ENCODE measurements around the gene PPM1E. TPM values are rescaled to one million over a fixed set of nuclear protein-coding genes. Genes with fewer than 3 reads are reported as not detected.
"Not testable (repeated sequence)": the region's sequence is repeated elsewhere in the genome, so short reads cannot be mapped to it uniquely, and the experiment has no call there.

PPM1E gene
- total and polyA plus RNA-seq, 2 of the 8 experiments (the other 6 are each of a cell fraction or from before 2014, with no cell fraction given), result 5.0 to 10.4 TPM

DNA sequence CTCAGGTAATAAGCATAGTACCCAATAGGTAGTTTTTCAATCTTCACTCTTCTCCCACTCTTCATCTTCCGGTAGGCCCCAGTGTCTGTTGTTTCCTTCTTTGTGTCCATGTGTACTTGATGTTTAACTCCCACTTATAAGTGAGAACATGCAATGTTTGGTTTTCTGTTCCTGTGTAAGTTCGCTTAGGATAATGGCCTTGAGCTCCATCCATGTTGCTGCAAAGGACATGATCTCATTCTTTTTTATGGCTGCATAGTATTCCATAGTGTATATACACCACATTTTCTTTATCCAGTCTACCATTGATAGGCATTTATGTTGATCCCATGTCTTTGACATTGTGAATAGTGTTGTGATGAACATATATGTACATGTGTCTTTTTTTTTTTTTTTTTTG, 38.9 kb downstream of the PPM1E start:
- H3K14ac ChIP-seq (ENCODE audit: insufficient read length); H3K23ac ChIP-seq (ENCODE audit: insufficient read length); H3K4ac ChIP-seq (replicated peaks; ENCODE audit: insufficient read length, low read depth, low read length); H3K4me1 ChIP-seq (replicated peaks in 1 of 4; ENCODE audit: control insufficient read depth in 3 of 4, insufficient read depth in 4 of 4, low read length in 3 of 4); H2BK20ac ChIP-seq (ENCODE audit: low read length); H3K56ac ChIP-seq (replicated peaks; ENCODE audit: insufficient read length, low read depth, low read length); DNase-seq (ENCODE audit: low read depth in 1 of 2, low spot score in 2 of 2); H3K4me3 ChIP-seq (ENCODE audit: extremely low read depth in 1 of 4, insufficient read depth in 2 of 4, low read depth in 3 of 4, low read length in 4 of 4); H3K4me2 ChIP-seq (ENCODE audit: insufficient read depth in 1 of 2, low read depth in 2 of 2, low read length in 2 of 2); H2AFZ ChIP-seq (ENCODE audit: low read length); H3K18ac ChIP-seq (ENCODE audit: extremely low read depth, low read length); H4K8ac ChIP-seq (ENCODE audit: extremely low read depth, insufficient read depth, low read length); H3K27ac ChIP-seq (ENCODE audit: low read depth, low read length); H2BK5ac ChIP-seq (ENCODE audit: low read depth, low read length); H3K36me3 ChIP-seq (ENCODE audit: control insufficient read depth in 2 of 4, insufficient read depth in 4 of 4, low read length in 3 of 4); H2BK15ac ChIP-seq (ENCODE audit: low read length); H3K79me2 ChIP-seq (ENCODE audit: control insufficient read depth in 1 of 2, insufficient read depth in 2 of 2, low read length in 2 of 2); H2BK12ac ChIP-seq (ENCODE audit: low read depth, low read length); H3K9me3 ChIP-seq (ENCODE audit: insufficient read depth in 2 of 2, low read depth in 1 of 2, low read length in 1 of 2); H4K20me1 ChIP-seq (replicated peaks in 1 of 2; ENCODE audit: control insufficient read depth in 1 of 2, insufficient read depth in 2 of 2, low read length in 2 of 2); POLR2A ChIA-PET (ENCODE audit: partially characterized antibody); FAIRE-seq; H4K5ac ChIP-seq (ENCODE audit: insufficient read length, low read depth, low read length); H3K79me1 ChIP-seq (ENCODE audit: low read depth, low read length); H3K9ac ChIP-seq (replicated peaks in 1 of 4; ENCODE audit: extremely low read depth in 1 of 4, low read depth in 3 of 4, low read length in 3 of 4); H3K23me2 ChIP-seq (ENCODE audit: low read depth, low read length); H2BK120ac ChIP-seq (replicated peaks; ENCODE audit: low read depth, low read length); H2AK5ac ChIP-seq (ENCODE audit: low read depth, low read length); H3K27me3 ChIP-seq (replicated peaks in 1 of 4; ENCODE audit: control insufficient read depth in 3 of 4, extremely low read depth in 1 of 4, insufficient read depth in 3 of 4, low read length in 3 of 4); H4K91ac ChIP-seq (replicated peaks; ENCODE audit: insufficient read length, low read length): not testable (repeated sequence)
- 91% methylated on average over 2 of the region's 2 CpGs; no CpG with 5 or more reads in 1 of the 2 experiments for WGBS, 2 experiments (ENCODE audit: extremely low coverage in 1 of 2, insufficient coverage in 1 of 2, insufficient read length in 1 of 2, insufficient replicate concordance in 2 of 2, low coverage in 1 of 2, low lambda C conversion rate in 2 of 2, missing lambda C conversion rate in 1 of 2)
- CTCF ChIA-PET (ENCODE audit: partially characterized antibody), result interaction anchor here (0.6 to 0.7 kb wide), 2 partner anchors 10 to 336 kb away, joined by 3 read pairs; no protein-coding TSS in a partner anchor

All from H1 (cell line).